DMS53 (cell line): Measurements from ENCODE around the gene SLC35E2B.
"Not testable (repeated sequence)": the region's sequence is repeated elsewhere in the genome, so short reads cannot be mapped to it uniquely, and the experiment has no call there.

Experiments used
- DNase-seq: peaks from one replicate; lab custom pipeline; 2025; lab: John Stamatoyannopoulos, UW

SLC35E2B gene

GRCh38 chr1:1703796-1704195 is 11.2 kb upstream of the SLC35E2B start:
- no peak for DNase-seq

- not testable (repeated sequence) for DNase-seq
Observed at GRCh38 chr1:1702506-1702905, 9.9 kb upstream of the SLC35E2B start.

- not testable (repeated sequence) for DNase-seq
Observed at GRCh38 chr1:1700557-1700956, 8.0 kb upstream of the SLC35E2B start.

GRCh38 chr1:1700067-1700466 is 7.5 kb upstream of the SLC35E2B start:
- not testable (repeated sequence) for DNase-seq

- not testable (repeated sequence) for DNase-seq
Observed at GRCh38 chr1:1699061-1699460, 6.5 kb upstream of the SLC35E2B start.

- DNase-seq = not testable (repeated sequence)
Observed at GRCh38 chr1:1697358-1698183, 5.0 kb upstream of the SLC35E2B start.

GRCh38 chr1:1696431-1697357 is 4.1 kb upstream of the SLC35E2B start:
- DNase-seq = not testable (repeated sequence)

- peak; percentile 92 for DNase-seq
Observed at GRCh38 chr1:1692324-1692713, 276 bp downstream of the SLC35E2B start.

GRCh38 chr1:1691443-1691842 is 1.2 kb downstream of the SLC35E2B start:
- DNase-seq = not testable (repeated sequence)

- not testable (repeated sequence) for DNase-seq
Observed at GRCh38 chr1:1689526-1689925, 3.1 kb downstream of the SLC35E2B start.

- no peak for DNase-seq
Observed at GRCh38 chr1:1687846-1688245, 4.7 kb downstream of the SLC35E2B start.

- DNase-seq = no peak
Observed at GRCh38 chr1:1684031-1684681, 8.4 kb downstream of the SLC35E2B start.

- no peak for DNase-seq
Observed at GRCh38 chr1:1683104-1683905, 9.3 kb downstream of the SLC35E2B start.

GRCh38 chr1:1680912-1681273 is 11.7 kb downstream of the SLC35E2B start:
- DNase-seq = no peak

- DNase-seq = no peak
Observed at GRCh38 chr1:1680031-1680911, 12.3 kb downstream of the SLC35E2B start.

- DNase-seq = no peak
Observed at GRCh38 chr1:1678581-1679380, 13.8 kb downstream of the SLC35E2B start.

GRCh38 chr1:1677718-1678580 is 14.6 kb downstream of the SLC35E2B start:
- no peak for DNase-seq

- not testable (repeated sequence) for DNase-seq
Observed at GRCh38 chr1:1676087-1676486, 16.5 kb downstream of the SLC35E2B start.

GRCh38 chr1:1675218-1675617 is 17.4 kb downstream of the SLC35E2B start:
- not testable (repeated sequence) for DNase-seq
